GM12878 (cell line): ENCODE results near the gene CENPQ. TPM values are rescaled to one million over a fixed set of nuclear protein-coding genes. Genes with fewer than 3 reads are reported as not detected.

Experiments
- BRCA1 ChIP-seq: IDR thresholded peaks from 2 replicates; pipeline ENCODE4 v1.6.1; 2011; ENCODE audit warnings: low read depth, low read length, improper control_type of control experiment
- CBX3 ChIP-seq: fragments of 200-600 bp; sonication (generic); IDR thresholded peaks from 2 replicates; pipeline ENCODE4 v1.6.1; 2016; ENCODE audit warnings: low read depth, borderline replicate concordance
- CHD1 ChIP-seq: IDR thresholded peaks from 2 replicates; pipeline ENCODE4 v1.6.1; 2012; ENCODE audit warnings: low read depth, low read length, improper control_type of control experiment
- CREM ChIP-seq: IDR thresholded peaks from 2 replicates; pipeline ENCODE4 v1.6.1; 2014; ENCODE audit warnings: antibody characterized with exemption, low read depth
- E2F4 ChIP-seq: IDR thresholded peaks from 2 replicates; pipeline ENCODE4 v1.6.1; 2012; ENCODE audit warnings: low read depth, low read length, improper control_type of control experiment
- FOXK2 ChIP-seq: fragments of 450-650 bp; IDR thresholded peaks from 2 replicates; pipeline ENCODE4 v1.6.1; 2017; ENCODE audit warnings: mild to moderate bottlenecking, moderate library complexity
- GATAD2B ChIP-seq: fragments of 450-650 bp; conservative IDR thresholded peaks from 2 replicates; pipeline ENCODE4 v1.6.1; 2017; ENCODE audit warnings: low read depth, mild to moderate bottlenecking, moderate library complexity
- HCFC1 ChIP-seq: fragments of 150-350 bp; IDR thresholded peaks from 2 replicates; pipeline ENCODE4 v1.6.1; 2014; ENCODE audit warnings: low read length
- KDM1A ChIP-seq: fragments of 200-600 bp; sonication (generic); IDR thresholded peaks from 2 replicates; pipeline ENCODE4 v1.6.1; 2016; ENCODE audit warnings: borderline replicate concordance
- NFXL1 ChIP-seq: fragments of 450-650 bp; IDR thresholded peaks from 2 replicates; pipeline ENCODE4 v1.6.1; 2017; ENCODE audit warnings: antibody characterized with exemption, mild to moderate bottlenecking, borderline replicate concordance
- NFYA ChIP-seq: IDR thresholded peaks from 2 replicates; pipeline ENCODE4 v1.6.1; 2011; ENCODE audit warnings: low read depth, mild to moderate bottlenecking, low read length, improper control_type of control experiment, borderline replicate concordance
- RFX5 ChIP-seq: IDR thresholded peaks from 2 replicates; pipeline ENCODE4 v1.6.1; 2011; ENCODE audit warnings: low read depth, low read length, improper control_type of control experiment
- SMC3 ChIP-seq: IDR thresholded peaks from 2 replicates; pipeline ENCODE4 v1.6.1; 2011; ENCODE audit warnings: low read length, improper control_type of control experiment, borderline replicate concordance
- SPI1 ChIP-seq: IDR thresholded peaks from 2 replicates; pipeline ENCODE4 v1.6.1; 2011; ENCODE audit warnings: low read depth, mild to moderate bottlenecking, low read length, moderate library complexity, borderline replicate concordance; ENCODE audit not compliant: insufficient read depth
- TAF1 ChIP-seq: IDR thresholded peaks from 2 replicates; pipeline ENCODE4 v1.6.1; 2011; ENCODE audit warnings: mild to moderate bottlenecking, low read depth, low read length, borderline replicate concordance
- TARDBP ChIP-seq: IDR thresholded peaks from 2 replicates; pipeline ENCODE4 v1.6.1; 2016; ENCODE audit warnings: borderline replicate concordance
- ZSCAN29 ChIP-seq: fragments of 450-650 bp; IDR thresholded peaks from 2 replicates; pipeline ENCODE4 v1.6.1; 2017; ENCODE audit warnings: mild to moderate bottlenecking, moderate library complexity
- ZZZ3 ChIP-seq: IDR thresholded peaks from 2 replicates; pipeline ENCODE4 v1.6.1; 2011; ENCODE audit warnings: low read depth; ENCODE audit not compliant: control insufficient read depth, insufficient read length
- polyA plus RNA-seq, 11 experiments: library from polyadenylated mRNA; depleted of rRNA in 4 of 11; unstranded in 6 of 11; stranded (reverse) in 5 of 11; fragments of >200 nt; fragmentation: Nextera tagmentation in 4 of 11; fragmentation: Illumina TruSeq in 1 of 11; extraction: Ambion mirVana in 4 of 11; extraction: Trizol in 1 of 11; gene quantifications; 1 replicate in 1 of 11; 2 replicates in 10 of 11; pipeline versions ENCODE4 v1.2.1 to v1.2.3, GENCODE V29; 2011 to 2016; ENCODE audit warnings: inconsistent platforms in 2 of 11, missing spikeins in 2 of 11, low read depth in 1 of 11
- total RNA-seq, 4 experiments: library from RNA; depleted of rRNA in 3 of 4; stranded (reverse); fragments of >200 nt in 3 of 4; fragmentation: Illumina TruSeq in 1 of 4; extraction: Trizol in 1 of 4; gene quantifications; 2 replicates each; pipeline versions ENCODE4 v1.2.1 to v1.2.3, GENCODE V29; 2013 to 2021
- TF ChIP-seq, protein P1 (sequence below): IDR thresholded peaks from 2 replicates; pipeline ENCODE4 v1.6.1; 2011; ENCODE audit warnings: low read depth, low read length, improper control_type of control experiment, borderline replicate concordance
- TF ChIP-seq, protein P2 (sequence below): fragments of 450-650 bp; IDR thresholded peaks from 2 replicates; pipeline ENCODE4 v1.6.1; 2014; ENCODE audit warnings: mild to moderate bottlenecking
- TF ChIP-seq, protein P3 (sequence below): IDR thresholded peaks from 2 replicates; pipeline ENCODE4 v1.6.1; 2011; ENCODE audit warnings: borderline replicate concordance, low read depth, mild to moderate bottlenecking, moderate library complexity, mixed read lengths, low read length; ENCODE audit not compliant: insufficient read depth; ENCODE audit errors: extremely low read length
- TF ChIP-seq, protein P4 (sequence below): IDR thresholded peaks from 2 replicates; pipeline ENCODE4 v1.6.1; 2012; ENCODE audit warnings: improper control_type of control experiment, low read depth, low read length; ENCODE audit not compliant: insufficient replicate concordance

The CENPQ gene
- total and polyA plus RNA-seq, 10 of the 15 experiments (the other 5 are each of a cell fraction or from before 2014, with no cell fraction given), result 7.4 to 34.2 (median 17.8) TPM

DNA sequence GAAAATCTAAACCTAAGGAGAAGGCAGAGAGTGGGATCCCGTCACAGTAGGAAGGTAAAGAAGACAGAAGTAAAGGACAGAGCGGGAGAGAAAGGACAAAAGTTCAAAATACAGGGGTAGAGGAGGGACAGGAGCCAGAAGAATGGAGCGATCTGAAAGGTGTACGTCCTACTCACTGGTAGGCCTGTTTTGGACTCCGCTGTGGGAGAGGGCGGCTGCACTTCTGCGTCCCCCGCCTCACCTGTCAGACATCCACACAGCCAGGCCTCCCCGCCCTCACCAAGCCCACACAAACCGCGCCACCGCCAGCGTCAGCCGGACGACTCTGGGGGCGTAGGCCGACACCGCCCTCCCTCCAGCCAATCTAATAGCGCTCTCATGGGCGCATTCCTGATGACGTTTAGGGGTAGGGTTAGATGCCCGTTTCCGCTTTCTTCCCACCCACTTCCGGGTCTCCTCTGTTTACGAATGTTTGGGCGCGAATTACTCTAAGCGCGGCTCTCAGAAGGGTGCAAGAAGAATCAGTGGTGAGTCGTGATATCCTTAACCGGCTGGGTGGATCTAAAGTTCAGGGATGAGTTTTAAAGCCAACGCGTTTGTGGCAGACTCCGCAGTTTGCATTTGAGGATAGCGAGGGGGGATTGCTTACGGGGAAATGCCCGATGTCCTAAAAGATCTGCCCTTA is at the start of gene CENPQ, which contains the start of gene MMUT (continued):
- TF ChIP-seq TAF1, result 0 out of 2 replicates have a peak, but pooled peaks have one; percentile 60
- TF ChIP-seq HCFC1, result peak; percentile 77
- TF ChIP-seq GATAD2B, result peak; percentile 75
- TF ChIP-seq, protein P1, sequence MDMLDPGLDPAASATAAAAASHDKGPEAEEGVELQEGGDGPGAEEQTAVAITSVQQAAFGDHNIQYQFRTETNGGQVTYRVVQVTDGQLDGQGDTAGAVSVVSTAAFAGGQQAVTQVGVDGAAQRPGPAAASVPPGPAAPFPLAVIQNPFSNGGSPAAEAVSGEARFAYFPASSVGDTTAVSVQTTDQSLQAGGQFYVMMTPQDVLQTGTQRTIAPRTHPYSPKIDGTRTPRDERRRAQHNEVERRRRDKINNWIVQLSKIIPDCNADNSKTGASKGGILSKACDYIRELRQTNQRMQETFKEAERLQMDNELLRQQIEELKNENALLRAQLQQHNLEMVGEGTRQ, result no peak
- TF ChIP-seq, protein P2, sequence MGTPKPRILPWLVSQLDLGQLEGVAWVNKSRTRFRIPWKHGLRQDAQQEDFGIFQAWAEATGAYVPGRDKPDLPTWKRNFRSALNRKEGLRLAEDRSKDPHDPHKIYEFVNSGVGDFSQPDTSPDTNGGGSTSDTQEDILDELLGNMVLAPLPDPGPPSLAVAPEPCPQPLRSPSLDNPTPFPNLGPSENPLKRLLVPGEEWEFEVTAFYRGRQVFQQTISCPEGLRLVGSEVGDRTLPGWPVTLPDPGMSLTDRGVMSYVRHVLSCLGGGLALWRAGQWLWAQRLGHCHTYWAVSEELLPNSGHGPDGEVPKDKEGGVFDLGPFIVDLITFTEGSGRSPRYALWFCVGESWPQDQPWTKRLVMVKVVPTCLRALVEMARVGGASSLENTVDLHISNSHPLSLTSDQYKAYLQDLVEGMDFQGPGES, result 0 out of 2 replicates have a peak, but pooled peaks have one; percentile 2
- TF ChIP-seq CREM, result peak; percentile 100
- peak; percentile 69 for TF ChIP-seq SPI1
- no peak for TF ChIP-seq CBX3
- no peak for TF ChIP-seq KDM1A
- no peak for TF ChIP-seq CHD1
- no peak for TF ChIP-seq NFXL1
- TF ChIP-seq, protein P3, sequence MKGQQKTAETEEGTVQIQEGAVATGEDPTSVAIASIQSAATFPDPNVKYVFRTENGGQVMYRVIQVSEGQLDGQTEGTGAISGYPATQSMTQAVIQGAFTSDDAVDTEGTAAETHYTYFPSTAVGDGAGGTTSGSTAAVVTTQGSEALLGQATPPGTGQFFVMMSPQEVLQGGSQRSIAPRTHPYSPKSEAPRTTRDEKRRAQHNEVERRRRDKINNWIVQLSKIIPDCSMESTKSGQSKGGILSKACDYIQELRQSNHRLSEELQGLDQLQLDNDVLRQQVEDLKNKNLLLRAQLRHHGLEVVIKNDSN, result no peak
- no peak for TF ChIP-seq NFYA
- no peak for TF ChIP-seq ZSCAN29
- no peak for TF ChIP-seq BRCA1
- TF ChIP-seq FOXK2, result peak; percentile 90
- peak; percentile 90 for TF ChIP-seq E2F4
- TF ChIP-seq TARDBP, result no peak
- no peak for TF ChIP-seq ZZZ3
- TF ChIP-seq, protein P4, sequence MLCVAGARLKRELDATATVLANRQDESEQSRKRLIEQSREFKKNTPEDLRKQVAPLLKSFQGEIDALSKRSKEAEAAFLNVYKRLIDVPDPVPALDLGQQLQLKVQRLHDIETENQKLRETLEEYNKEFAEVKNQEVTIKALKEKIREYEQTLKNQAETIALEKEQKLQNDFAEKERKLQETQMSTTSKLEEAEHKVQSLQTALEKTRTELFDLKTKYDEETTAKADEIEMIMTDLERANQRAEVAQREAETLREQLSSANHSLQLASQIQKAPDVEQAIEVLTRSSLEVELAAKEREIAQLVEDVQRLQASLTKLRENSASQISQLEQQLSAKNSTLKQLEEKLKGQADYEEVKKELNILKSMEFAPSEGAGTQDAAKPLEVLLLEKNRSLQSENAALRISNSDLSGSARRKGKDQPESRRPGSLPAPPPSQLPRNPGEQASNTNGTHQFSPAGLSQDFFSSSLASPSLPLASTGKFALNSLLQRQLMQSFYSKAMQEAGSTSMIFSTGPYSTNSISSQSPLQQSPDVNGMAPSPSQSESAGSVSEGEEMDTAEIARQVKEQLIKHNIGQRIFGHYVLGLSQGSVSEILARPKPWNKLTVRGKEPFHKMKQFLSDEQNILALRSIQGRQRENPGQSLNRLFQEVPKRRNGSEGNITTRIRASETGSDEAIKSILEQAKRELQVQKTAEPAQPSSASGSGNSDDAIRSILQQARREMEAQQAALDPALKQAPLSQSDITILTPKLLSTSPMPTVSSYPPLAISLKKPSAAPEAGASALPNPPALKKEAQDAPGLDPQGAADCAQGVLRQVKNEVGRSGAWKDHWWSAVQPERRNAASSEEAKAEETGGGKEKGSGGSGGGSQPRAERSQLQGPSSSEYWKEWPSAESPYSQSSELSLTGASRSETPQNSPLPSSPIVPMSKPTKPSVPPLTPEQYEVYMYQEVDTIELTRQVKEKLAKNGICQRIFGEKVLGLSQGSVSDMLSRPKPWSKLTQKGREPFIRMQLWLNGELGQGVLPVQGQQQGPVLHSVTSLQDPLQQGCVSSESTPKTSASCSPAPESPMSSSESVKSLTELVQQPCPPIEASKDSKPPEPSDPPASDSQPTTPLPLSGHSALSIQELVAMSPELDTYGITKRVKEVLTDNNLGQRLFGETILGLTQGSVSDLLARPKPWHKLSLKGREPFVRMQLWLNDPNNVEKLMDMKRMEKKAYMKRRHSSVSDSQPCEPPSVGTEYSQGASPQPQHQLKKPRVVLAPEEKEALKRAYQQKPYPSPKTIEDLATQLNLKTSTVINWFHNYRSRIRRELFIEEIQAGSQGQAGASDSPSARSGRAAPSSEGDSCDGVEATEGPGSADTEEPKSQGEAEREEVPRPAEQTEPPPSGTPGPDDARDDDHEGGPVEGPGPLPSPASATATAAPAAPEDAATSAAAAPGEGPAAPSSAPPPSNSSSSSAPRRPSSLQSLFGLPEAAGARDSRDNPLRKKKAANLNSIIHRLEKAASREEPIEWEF, result no peak
- peak; percentile 65; the same call in 1 of the 2 replicates for TF ChIP-seq RFX5
- no peak for TF ChIP-seq SMC3
